Measurements from ENCODE around the gene SYAP1. TPM values are rescaled to one million over a fixed set of nuclear protein-coding genes. Genes with fewer than 3 reads are reported as not detected.

Gene SYAP1
- total and polyA plus RNA-seq, 2 donors (not counting 1 experiment from before 2014, with no cell fraction given) = 3.5 to 18.3 TPM

DNA sequence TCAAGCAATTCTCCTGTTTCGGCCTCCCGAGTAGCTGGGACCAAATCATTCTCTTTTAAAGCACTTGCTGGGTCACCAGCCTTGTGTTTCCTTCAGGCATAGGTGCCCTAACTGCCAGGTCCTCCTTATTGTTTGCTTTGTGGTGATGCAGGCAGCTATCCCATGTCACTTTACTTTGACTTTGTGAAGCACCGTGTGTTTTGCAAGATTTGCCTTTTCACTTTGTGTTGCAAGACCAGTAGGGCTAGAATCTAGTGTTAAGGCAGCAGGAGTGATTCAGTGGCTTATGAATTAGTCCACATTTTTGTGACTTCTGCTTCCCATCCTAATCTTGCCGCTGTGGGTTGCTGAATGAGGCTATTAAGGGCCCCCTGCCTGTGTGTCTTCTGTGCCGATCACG is 20.2 kb downstream of the SYAP1 start:
- H3K9ac ChIP-seq (ENCODE audit: low read length) = no peak overlapping the region
- H3K27me3 ChIP-seq (replicated peaks in 1 of 4; ENCODE audit: control extremely low read depth in 1 of 4, control insufficient read depth in 3 of 4, insufficient read depth in 4 of 4, low read length in 3 of 4) = no peaks in the 10 kb centered on the region
- H3K9me3 ChIP-seq (ENCODE audit: control extremely low read depth in 1 of 3, control insufficient read depth in 2 of 3, insufficient read depth in 1 of 3, low read length in 2 of 3) = no peaks in the 10 kb centered on the region
- Mint-ChIP-seq H3K9me3 (ENCODE audit: insufficient read depth) (no peaks in the 10 kb centered on the region), H3K27ac (no peak overlapping the region), H3K4me1 (no peaks in the 10 kb centered on the region), H3K4me3 (no peak overlapping the region), H3K27me3 (no peaks in the 10 kb centered on the region)
- no peak for ATAC-seq (ENCODE audit: low read depth)
- no peak overlapping the region for H3K4me2 ChIP-seq (replicated peaks; ENCODE audit: low read depth, low read length, poor library complexity, severe bottlenecking)
- no peak overlapping the region for H2AFZ ChIP-seq (ENCODE audit: insufficient read depth, low read depth, low read length, poor library complexity, severe bottlenecking)
- H3K79me2 ChIP-seq (ENCODE audit: control insufficient read depth, insufficient read depth, low read length) = no peaks in the 10 kb centered on the region
- no peak overlapping the region for H3K27ac ChIP-seq (ENCODE audit: low read length in 2 of 2)
- TF ChIP-seq CTCF (IDR thresholded peaks at IDR 0.05) (no peak), EZH2 (IDR thresholded peaks at IDR 0.05; ENCODE audit: borderline replicate concordance, insufficient read depth, low read depth, low read length, poor library complexity, severe bottlenecking) (no peak)
- ChIA-PET POLR2A (no interaction called here), CTCF (no interaction called here)
- DNase-seq = no peak
- intact Hi-C loops (cut with micrococcal nuclease) = no loop called here
- H3K4me1 ChIP-seq (ENCODE audit: control insufficient read depth in 2 of 2, insufficient read depth in 2 of 2, low read length in 2 of 2) = no peaks in the 10 kb centered on the region
- 67% methylated on average over 3 of the region's 6 CpGs for WGBS (ENCODE audit: insufficient coverage)
- peaks cover 2 to 24% of the 10 kb centered on the region in 2 experiments for H3K36me3 ChIP-seq (replicated peaks in 1 of 2; ENCODE audit: control extremely low read depth in 1 of 2, control insufficient read depth in 1 of 2, extremely low read depth in 1 of 2, insufficient read depth in 2 of 2, low read length in 1 of 2)
- no peaks in the 10 kb centered on the region for H4K20me1 ChIP-seq (ENCODE audit: control insufficient read depth, insufficient read depth, low read length, poor library complexity, severe bottlenecking)
- no peak overlapping the region for H3K4me3 ChIP-seq (ENCODE audit: control extremely low read depth in 1 of 5, extremely low read depth in 1 of 5, insufficient read depth in 1 of 5, low read depth in 2 of 5, low read length in 4 of 5)

GRCh38 chrX:16743604-16744325 is 24.4 kb downstream of the SYAP1 start:
- H3K27ac Mint-ChIP-seq = no peak overlapping the region
- CTCF ChIA-PET = interaction anchor here (0.7 kb wide), 1 partner anchor 495 kb away, joined by 3 read pairs; no protein-coding TSS in a partner anchor
- DNase-seq = no peak

More at GRCh38 chrX:16743604-16744325, 24.4 kb downstream of the SYAP1 start:
- Histone ChIP-seq H3K36me3 (replicated peaks in 1 of 2; ENCODE audit: control extremely low read depth in 1 of 2, control insufficient read depth in 1 of 2, extremely low read depth in 1 of 2, insufficient read depth in 2 of 2, low read length in 1 of 2) (peaks cover 3 to 27% of the 10 kb centered on the region in 2 experiments), H3K27me3 (replicated peaks in 1 of 4; ENCODE audit: control extremely low read depth in 1 of 4, control insufficient read depth in 3 of 4, insufficient read depth in 4 of 4, low read length in 3 of 4) (no peaks in the 10 kb centered on the region), H2AFZ (ENCODE audit: insufficient read depth, low read depth, low read length, poor library complexity, severe bottlenecking) (no peak overlapping the region), H3K4me2 (replicated peaks; ENCODE audit: low read depth, low read length, poor library complexity, severe bottlenecking) (no peak overlapping the region), H3K79me2 (ENCODE audit: control insufficient read depth, insufficient read depth, low read length) (no peaks in the 10 kb centered on the region), H3K27ac (ENCODE audit: low read length in 2 of 2) (no peak overlapping the region), H3K9ac (ENCODE audit: low read length) (no peak overlapping the region), H3K4me1 (ENCODE audit: control insufficient read depth in 2 of 2, insufficient read depth in 2 of 2, low read length in 2 of 2) (no peaks in the 10 kb centered on the region), H3K4me3 (ENCODE audit: control extremely low read depth in 1 of 5, extremely low read depth in 1 of 5, insufficient read depth in 1 of 5, low read depth in 2 of 5, low read length in 4 of 5) (no peak overlapping the region), H4K20me1 (ENCODE audit: control insufficient read depth, insufficient read depth, low read length, poor library complexity, severe bottlenecking) (no peaks in the 10 kb centered on the region), H3K9me3 (ENCODE audit: control extremely low read depth in 1 of 3, control insufficient read depth in 2 of 3, insufficient read depth in 1 of 3, low read length in 2 of 3) (no peaks in the 10 kb centered on the region)
- no peak for ATAC-seq (ENCODE audit: low read depth)
- 100% methylated on average over 3 of the region's 12 CpGs for WGBS (ENCODE audit: insufficient coverage)
- Mint-ChIP-seq H3K4me1 (no peaks in the 10 kb centered on the region), H3K4me3 (no peak overlapping the region), H3K27me3 (no peaks in the 10 kb centered on the region), H3K9me3 (ENCODE audit: insufficient read depth) (no peaks in the 10 kb centered on the region)
- POLR2A ChIA-PET = no interaction called here
- intact Hi-C loops (cut with micrococcal nuclease) = no loop called here
- TF ChIP-seq CTCF (IDR thresholded peaks at IDR 0.05) = no peak
- no peak for TF ChIP-seq EZH2 (IDR thresholded peaks at IDR 0.05; ENCODE audit: borderline replicate concordance, insufficient read depth, low read depth, low read length, poor library complexity, severe bottlenecking)

Measured in B cell (primary cell).